Kidney (tissue), 14 donors: ENCODE data around the gene VPS35L. TPM values are rescaled to one million over a fixed set of nuclear protein-coding genes. Genes with fewer than 3 reads are reported as not detected.
A peak's percentile ranks its signal among the peaks of the same experiment; 100 is the strongest.

ENCODE experiments used
- DNase-seq, 5 donors: peaks; one replicate each; pipeline ENCODE4 v3.0.0-alpha.2; 2013 to 2020
- FAIRE-seq: peaks from 2 replicates; lab custom pipeline; 2012; peaks lifted over from hg19 to GRCh38; lab: Jason Lieb, UNC
- H3K27ac ChIP-seq, 2 donors: one replicate each; pipeline ENCODE4 v1.7.0; 2013; ENCODE audit warnings: low read depth in 2 of 2, low read length in 2 of 2, inconsistent platforms in 1 of 2
- H3K27me3 ChIP-seq: one replicate; pipeline ENCODE4 v1.7.1; 2013; ENCODE audit warnings: low read length, inconsistent platforms; ENCODE audit not compliant: control insufficient read depth, insufficient read depth
- H3K36me3 ChIP-seq, 3 donors: one replicate each; pipeline versions ENCODE4 v1.7.0 to v1.7.1; 2013; ENCODE audit warnings: low read length in 3 of 3, control low read depth in 1 of 3, inconsistent platforms in 1 of 3; ENCODE audit not compliant: insufficient read depth in 3 of 3, control insufficient read depth in 2 of 3
- H3K4me1 ChIP-seq, 3 donors: one replicate each; pipeline versions ENCODE4 v1.7.0 to v1.7.1; 2013; ENCODE audit warnings: low read length in 3 of 3, inconsistent platforms in 1 of 3, low read depth in 1 of 3; ENCODE audit not compliant: control insufficient read depth in 2 of 3, insufficient read depth in 2 of 3
- H3K4me3 ChIP-seq, 3 donors: one replicate each; pipeline versions ENCODE4 v1.7.0 to v1.8.1; 2013; ENCODE audit warnings: low read length in 3 of 3, control low read depth in 1 of 3, inconsistent platforms in 1 of 3
- H3K9ac ChIP-seq, 3 donors: one replicate each; pipeline versions ENCODE4 v1.7.0 to v1.7.1; 2013; ENCODE audit warnings: low read length in 3 of 3, control low read depth in 1 of 3, inconsistent platforms in 1 of 3
- H3K9me3 ChIP-seq, 3 donors: one replicate each; pipeline versions ENCODE4 v1.7.0 to v1.7.1; 2013; ENCODE audit warnings: low read length in 3 of 3, control low read depth in 1 of 3, inconsistent platforms in 1 of 3; ENCODE audit not compliant: control insufficient read depth in 2 of 3, insufficient read depth in 1 of 3
- CTCF ChIP-seq: IDR thresholded peaks from 3 replicates; pipeline ENCODE4 v1.5.1; 2012; ENCODE audit warnings: mild to moderate bottlenecking, moderate library complexity, borderline replicate concordance; ENCODE audit not compliant: insufficient read depth; ENCODE audit errors: extremely low read depth
- intact Hi-C: fragments of 100-400 bp; cut with DNase I; formaldehyde crosslinking; loops from one replicate; pipeline ENCODE4 v1.11.1; 2022
- polyA plus RNA-seq: library from polyadenylated mRNA; stranded (reverse); fragments of 350-450 nt; fragmentation: Illumina TruSeq; extraction: RNeasy Lipid Tissue Mini Kit (QIAGEN cat#74804); gene quantifications from one replicate; pipeline ENCODE4 v1.2.3, GENCODE V29; 2014; ENCODE audit warnings: low read depth, low replicate concordance; ENCODE audit not compliant: insufficient read depth
- total RNA-seq: library from RNA; stranded (reverse); fragmentation: NEBNext Ultra II Directional; extraction: Animal tissue kit (Norgen Biotek cat#: 25700); gene quantifications from one replicate; pipeline ENCODE4 v1.2.1, GENCODE V29; 2021
- donor health status: control.
- donor health status: control.
- donor health status: control.
- donor health status: control.
- donor health status: control.
- donor health status: DM: yes; HTN: yes; CAD: no.
- donor health status: Normal renal cell carcinoma (clear cell type).

Gene VPS35L
- total and polyA plus RNA-seq, 2 donors from 2014 or later, result 42.4 to 63.5 TPM

GRCh38 chr16:19521471-19522396 is 33.8 kb upstream of the VPS35L start, which contains the start of gene GDE1:
Gene GDE1, minus strand, starts transcription at chr16:19522098. Its CDS starts 134 bp downstream, at chr16:19521964.
- H3K27ac ChIP-seq, result peak within 1 kb of the TSS; percentile 74 to 89
- peak; percentile 35 for TF ChIP-seq CTCF
- peak within 1 kb of the TSS; percentile 72 to 87 (median 80) for H3K9ac ChIP-seq
- H3K4me1 ChIP-seq, result peaks cover 8 to 13% (median 8%) of the 10 kb centered on the region in 3 donors
- H3K9me3 ChIP-seq, result no peaks in the 10 kb centered on the region
- H3K36me3 ChIP-seq, result peaks cover 0 to 5% (median 0%) of the 10 kb centered on the region in 3 donors
- peak within 1 kb of the TSS; percentile 74 to 88 (median 84) for H3K4me3 ChIP-seq
- intact Hi-C loops, result no loop called here
- FAIRE-seq, result peak; percentile 30
- no peaks in the 10 kb centered on the region for H3K27me3 ChIP-seq
- peak; percentile 96 to 98 (median 97) for DNase-seq

GRCh38 chr16:19522397-19522732 is 33.1 kb upstream of the VPS35L start:
- FAIRE-seq (no peak), DNase-seq (no peak)
- no peaks in the 10 kb centered on the region for H3K27me3 ChIP-seq
- H3K36me3 ChIP-seq, result no peaks in the 10 kb centered on the region
- H3K9ac ChIP-seq, result no peak overlapping the region
- TF ChIP-seq CTCF, result no peak
- no peaks in the 10 kb centered on the region for H3K9me3 ChIP-seq
- peaks cover 8 to 13% (median 8%) of the 10 kb centered on the region in 3 donors for H3K4me1 ChIP-seq
- peak overlapping the region in 1 of 2 donors; percentile 89 for H3K27ac ChIP-seq
- intact Hi-C loops, result no loop called here
- H3K4me3 ChIP-seq, result peak overlapping the region in 2 of 3 donors; percentile 84 to 88

GRCh38 chr16:19522760-19523159 is 32.7 kb upstream of the VPS35L start:
- intact Hi-C loops, result no loop called here
- DNase-seq (no peak), FAIRE-seq (no peak)
- Histone ChIP-seq H3K27me3 (no peaks in the 10 kb centered on the region), H3K9ac (no peak overlapping the region), H3K27ac (no peak overlapping the region), H3K36me3 (no peaks in the 10 kb centered on the region), H3K4me3 (no peak overlapping the region), H3K4me1 (peaks cover 8 to 13% (median 8%) of the 10 kb centered on the region in 3 donors), H3K9me3 (no peaks in the 10 kb centered on the region)
- no peak for TF ChIP-seq CTCF
